ENCODE results near the gene LRRFIP1.

Gene LRRFIP1

DNA sequence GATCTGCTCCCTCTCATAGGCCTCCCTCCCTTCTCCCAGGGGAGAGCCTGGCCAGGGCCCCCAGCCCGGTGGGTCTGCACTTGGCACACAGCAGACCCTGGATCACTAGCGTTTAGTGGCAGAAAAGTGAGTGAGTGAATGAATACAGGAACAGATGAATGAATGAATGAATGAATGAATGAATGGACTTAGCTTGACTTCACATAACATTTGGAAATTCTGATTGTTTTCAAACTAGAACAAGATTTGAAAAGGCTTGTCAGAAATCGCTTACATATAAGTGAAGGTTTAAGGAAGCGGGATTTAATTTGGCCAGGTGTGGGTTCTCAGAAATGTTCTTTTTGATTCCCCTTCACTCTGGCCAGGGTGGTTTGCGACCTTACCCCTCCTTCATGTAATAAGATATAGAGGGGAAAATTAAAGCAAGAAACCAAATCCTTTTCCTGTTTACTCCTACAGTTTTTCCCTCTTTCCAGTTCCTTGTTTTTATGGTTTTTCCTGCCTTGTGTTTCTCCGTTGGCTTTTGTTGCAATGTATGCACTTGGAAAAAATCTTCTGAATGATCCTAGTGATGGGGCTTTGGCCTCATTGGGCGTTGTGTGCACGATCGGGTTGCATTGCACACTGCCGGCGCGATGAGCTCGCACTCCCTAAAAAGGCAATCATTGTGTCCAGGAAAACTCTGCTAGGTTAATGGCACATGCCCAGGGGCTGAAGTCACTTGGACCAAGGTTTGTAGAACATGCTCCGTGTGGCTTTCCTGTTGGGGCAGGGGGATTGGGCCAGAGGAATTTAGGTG, 16.4 kb downstream of the LRRFIP1 start:
- Histone ChIP-seq H3K27me3 (no peaks in the 10 kb centered on the region), H3K36me3 (peaks cover 32 to 84% (median 69%) of the 10 kb centered on the region in 11 experiments; a peak in 21 of 22 replicates), H3K4me1 (peaks cover 3 to 33% (median 20%) of the 10 kb centered on the region in 10 experiments; a peak in 19 of 20 replicates), H3K9ac (no peak overlapping the region), H3K4me3 (no peak overlapping the region), H4K20me1 (peaks cover 0 to 25% (median 5%) of the 10 kb centered on the region in 11 experiments; a peak in 6 of 22 replicates), H3K27ac (no peak overlapping the region), H3K9me3 (replicated peaks in 1 of 11) (peaks cover 0 to 15% (median 10%) of the 10 kb centered on the region in 11 experiments; a peak in 14 of 22 replicates), H3K4me2 (no peak overlapping the region)
- no peak for TF ChIP-seq Cebpa-rat (IDR thresholded peaks at IDR 0.05)

DNA sequence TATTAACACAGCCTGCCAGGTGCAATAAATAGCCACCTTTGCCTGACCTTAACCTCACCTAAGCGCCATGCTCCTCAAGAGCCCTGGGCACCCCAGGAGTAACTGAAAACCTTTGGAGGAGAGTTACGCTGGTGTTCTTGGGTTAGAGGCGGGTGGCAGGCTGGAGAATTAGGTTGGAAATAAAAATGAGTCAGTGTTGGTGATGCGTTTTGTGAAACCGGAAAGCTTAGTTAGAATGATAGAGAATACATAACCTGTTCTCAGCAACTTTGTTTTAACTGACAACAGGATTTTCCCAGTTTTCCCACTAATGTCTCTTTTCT, 17.0 kb downstream of the LRRFIP1 start:
- Histone ChIP-seq H3K4me1 (peaks cover 0 to 31% (median 16%) of the 10 kb centered on the region in 10 experiments; a peak in 16 of 20 replicates), H3K9me3 (replicated peaks in 1 of 11) (peaks cover 0 to 17% (median 10%) of the 10 kb centered on the region in 11 experiments; a peak in 14 of 22 replicates), H3K36me3 (peaks cover 32 to 89% (median 73%) of the 10 kb centered on the region in 11 experiments; a peak in 21 of 22 replicates), H3K9ac (no peak overlapping the region), H3K4me3 (no peak overlapping the region), H3K27me3 (no peaks in the 10 kb centered on the region), H3K27ac (no peak overlapping the region), H4K20me1 (peaks cover 0 to 25% (median 5%) of the 10 kb centered on the region in 11 experiments; a peak in 6 of 22 replicates), H3K4me2 (no peak overlapping the region)
- no peak for TF ChIP-seq Cebpa-rat (IDR thresholded peaks at IDR 0.05)

DNA sequence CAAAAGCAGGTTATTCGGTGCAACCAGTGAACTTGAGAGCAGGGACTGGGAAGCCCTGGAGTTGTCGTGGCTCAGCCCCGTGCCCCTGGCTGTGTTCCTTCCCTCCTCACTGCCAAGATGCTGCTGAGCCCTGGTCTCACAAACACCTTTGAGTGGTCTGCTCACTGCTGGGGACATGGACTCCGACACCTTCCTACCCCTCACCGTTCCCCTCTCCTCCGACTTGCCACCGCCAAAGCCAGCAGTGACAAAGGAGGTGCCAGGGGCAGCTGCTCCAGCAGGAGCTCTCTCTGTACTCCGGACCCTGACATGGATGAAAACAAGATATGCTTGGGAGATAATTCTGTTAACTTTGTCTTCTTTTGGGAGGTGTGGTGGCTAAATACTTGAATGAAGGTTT, 17.9 kb downstream of the LRRFIP1 start:
- H3K9ac ChIP-seq: no peak overlapping the region
- no peaks in the 10 kb centered on the region for H3K27me3 ChIP-seq
- peaks cover 4 to 26% (median 18%) of the 10 kb centered on the region in 11 experiments for H3K9me3 ChIP-seq (replicated peaks in 1 of 11)
- peaks cover 0 to 20% (median 5%) of the 10 kb centered on the region in 11 experiments; a peak in 6 of 22 replicates for H4K20me1 ChIP-seq
- no peak overlapping the region for H3K27ac ChIP-seq
- no peak overlapping the region for H3K4me2 ChIP-seq
- no peak for TF ChIP-seq Cebpa-rat (IDR thresholded peaks at IDR 0.05)
- no peak overlapping the region for H3K4me3 ChIP-seq
- H3K36me3 ChIP-seq: peaks cover 30 to 90% (median 74%) of the 10 kb centered on the region in 11 experiments; a peak in 21 of 22 replicates
- H3K4me1 ChIP-seq: peaks cover 0 to 25% (median 11%) of the 10 kb centered on the region in 10 experiments; a peak in 10 of 20 replicates

DNA sequence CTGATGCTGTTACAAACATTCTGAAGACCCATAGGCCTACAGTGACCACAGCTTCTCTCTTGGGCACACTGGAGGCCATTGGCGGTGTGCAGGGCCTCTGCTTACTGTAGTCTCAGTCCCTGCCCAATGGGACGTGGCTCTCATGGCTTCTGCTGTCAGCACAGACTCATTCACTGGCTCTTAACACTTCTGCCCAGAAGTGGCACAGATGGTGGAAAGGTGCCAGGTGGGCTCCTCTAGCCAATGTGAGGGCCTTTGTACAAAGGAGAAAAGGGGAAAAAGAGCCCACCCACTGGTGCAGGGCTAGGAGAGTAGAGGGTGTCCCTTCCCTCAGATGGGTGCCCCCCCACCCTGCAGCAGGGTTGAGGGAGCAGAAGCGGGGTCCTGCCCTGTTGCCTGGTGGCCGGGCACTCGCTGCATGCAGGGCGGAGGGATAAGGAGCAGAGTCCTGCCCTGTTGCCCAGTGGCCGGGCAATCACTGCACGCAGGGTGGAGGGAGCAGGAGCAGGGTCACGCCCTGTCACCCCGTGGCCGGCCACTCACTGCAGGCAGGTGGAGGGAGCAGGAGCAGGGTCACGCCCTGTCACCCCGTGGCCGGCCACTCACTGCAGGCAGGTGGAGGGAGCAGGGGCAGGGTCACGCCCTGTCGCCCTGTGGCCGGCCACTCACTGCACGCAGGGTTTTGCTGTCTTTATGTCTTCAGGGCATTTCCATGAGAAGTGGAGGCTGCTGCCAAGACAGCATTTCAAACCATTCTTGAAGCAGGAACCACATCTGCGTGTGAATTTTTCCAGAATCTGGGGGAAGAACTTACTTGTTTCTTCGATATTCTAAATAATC, 20.0 kb downstream of the LRRFIP1 start:
- Histone ChIP-seq H3K36me3 (peaks cover 39 to 93% (median 77%) of the 10 kb centered on the region in 11 experiments; a peak in 21 of 22 replicates), H3K27me3 (no peaks in the 10 kb centered on the region), H4K20me1 (peaks cover 0 to 20% (median 5%) of the 10 kb centered on the region in 11 experiments; a peak in 6 of 22 replicates), H3K4me3 (no peak overlapping the region), H3K9ac (no peak overlapping the region), H3K4me1 (peaks cover 0 to 25% (median 11%) of the 10 kb centered on the region in 10 experiments; a peak in 10 of 20 replicates), H3K4me2 (0 out of 22 replicates have a peak overlapping the region, but pooled peaks of 1 of the 11 experiments have one; percentile 56), H3K9me3 (replicated peaks in 1 of 11) (peaks cover 25 to 41% (median 33%) of the 10 kb centered on the region in 11 experiments), H3K27ac (no peak overlapping the region)
- no peak for TF ChIP-seq Cebpa-rat (IDR thresholded peaks at IDR 0.05)

DNA sequence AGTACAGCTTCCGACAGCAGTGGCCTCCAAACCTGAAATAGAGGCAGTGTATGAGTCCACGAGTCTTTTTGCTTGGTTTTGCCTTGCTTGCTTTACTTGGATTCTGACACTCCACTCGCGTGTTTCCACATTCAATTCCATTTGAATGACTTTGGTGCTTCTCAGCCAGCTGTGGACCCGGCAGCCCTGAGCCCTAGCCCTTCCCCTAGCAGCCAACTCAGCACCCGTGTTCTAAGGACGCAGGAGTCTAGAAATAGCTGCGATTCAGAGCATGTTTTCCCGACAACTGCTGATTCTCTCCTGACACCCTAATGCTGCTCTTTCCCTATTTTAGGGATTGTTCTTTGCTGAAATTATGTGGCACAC, 20.6 kb downstream of the LRRFIP1 start:
- Histone ChIP-seq H3K4me1 (peaks cover 0 to 30% (median 16%) of the 10 kb centered on the region in 10 experiments; a peak in 10 of 20 replicates), H3K27ac (no peak overlapping the region; a peak in 1 of 22 replicates), H3K27me3 (no peaks in the 10 kb centered on the region), H3K9me3 (replicated peaks in 1 of 11) (peaks cover 31 to 41% (median 36%) of the 10 kb centered on the region in 11 experiments), H3K36me3 (peaks cover 44 to 93% (median 77%) of the 10 kb centered on the region in 11 experiments; a peak in 21 of 22 replicates), H3K9ac (no peak overlapping the region), H3K4me3 (no peak overlapping the region), H3K4me2 (peak overlapping the region in 3 of 11 experiments; percentile 4 to 56 (median 42); a peak in 2 of 22 replicates), H4K20me1 (peaks cover 0 to 15% (median 3%) of the 10 kb centered on the region in 11 experiments; a peak in 6 of 22 replicates)
- TF ChIP-seq Cebpa-rat (IDR thresholded peaks at IDR 0.05): no peak

DNA sequence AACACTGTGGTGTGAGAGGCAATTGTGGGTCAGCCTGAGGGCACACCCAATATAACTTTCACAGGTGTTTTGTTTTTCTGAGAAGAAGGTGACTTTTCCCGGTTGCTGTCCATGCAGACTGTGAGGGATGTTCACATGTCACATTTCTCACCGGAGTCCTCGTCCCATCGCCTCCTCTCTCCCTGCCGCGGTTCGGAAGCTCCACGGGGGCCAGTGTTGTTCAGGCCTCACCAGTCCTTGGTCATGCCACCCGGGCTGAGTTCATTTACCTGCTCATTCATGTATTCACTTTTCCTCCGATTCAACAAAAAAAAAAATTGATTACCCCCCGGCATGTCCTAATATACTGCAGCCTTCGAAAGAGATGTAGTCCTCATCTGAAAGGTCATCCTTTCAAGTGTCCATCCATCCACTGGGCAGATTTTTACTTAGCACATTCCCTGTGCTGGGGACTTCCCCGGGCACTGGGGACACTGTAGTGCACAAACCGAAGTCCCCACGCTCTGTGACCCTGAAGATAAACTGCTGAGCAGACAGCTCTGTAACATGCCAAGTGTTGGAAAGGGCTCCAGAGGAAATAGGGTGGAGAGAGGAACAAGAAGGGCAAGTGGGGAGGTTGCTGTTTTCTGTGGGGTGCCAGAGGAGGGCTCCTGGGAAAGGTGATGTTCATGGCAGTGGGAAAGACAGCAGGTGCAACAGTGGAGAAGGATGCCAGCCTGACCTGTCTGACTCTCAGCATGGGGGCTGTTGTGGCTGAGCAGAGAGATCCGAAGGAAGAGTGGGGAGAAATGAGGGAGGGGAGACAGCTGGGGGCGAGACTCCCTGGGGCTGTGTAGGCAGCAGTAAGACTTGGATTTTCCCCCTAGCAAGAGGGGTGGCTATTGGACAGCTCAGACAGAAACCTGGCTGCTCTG, 22.4 kb downstream of the LRRFIP1 start:
- no peaks in the 10 kb centered on the region for H3K27me3 ChIP-seq

DNA sequence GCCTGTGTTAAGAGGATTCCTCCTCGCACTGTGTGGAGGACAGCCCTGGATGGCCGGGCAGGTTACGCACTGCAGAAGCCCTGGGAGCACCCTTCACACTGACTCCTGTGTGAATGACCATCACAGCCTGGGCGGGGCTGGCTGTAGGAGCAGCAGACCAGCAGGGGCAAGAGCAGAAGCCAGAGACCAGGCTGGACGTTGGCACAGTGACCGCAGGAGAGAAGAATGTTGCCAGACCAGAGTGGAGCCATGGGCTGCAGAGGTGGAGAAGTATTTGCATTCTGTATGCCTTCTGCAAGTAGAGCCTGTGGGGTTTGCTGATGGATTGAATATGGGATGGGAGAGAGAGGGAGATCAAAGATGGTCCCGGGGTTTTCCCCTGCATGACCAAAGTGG, 23.1 kb downstream of the LRRFIP1 start:
- no peaks in the 10 kb centered on the region for H3K27me3 ChIP-seq
- peaks cover 31 to 75% (median 61%) of the 10 kb centered on the region in 11 experiments; a peak in 21 of 22 replicates for H3K36me3 ChIP-seq
- peaks cover 0 to 6% (median 0%) of the 10 kb centered on the region in 11 experiments; a peak in 2 of 22 replicates for H4K20me1 ChIP-seq
- H3K9ac ChIP-seq: no peak overlapping the region
- no peak overlapping the region for H3K4me3 ChIP-seq
- no peak overlapping the region for H3K27ac ChIP-seq
- peaks cover 4 to 42% (median 18%) of the 10 kb centered on the region in 10 experiments; a peak in 14 of 20 replicates for H3K4me1 ChIP-seq
- no peak overlapping the region for H3K4me2 ChIP-seq
- no peak for TF ChIP-seq Cebpa-rat (IDR thresholded peaks at IDR 0.05)
- H3K9me3 ChIP-seq (replicated peaks in 1 of 11): peaks cover 43 to 54% (median 49%) of the 10 kb centered on the region in 11 experiments

More for the DNA sequence above, 22.4 kb downstream of the LRRFIP1 start:
- Histone ChIP-seq H3K4me1 (peaks cover 0 to 37% (median 16%) of the 10 kb centered on the region in 10 experiments; a peak in 14 of 20 replicates), H3K9ac (no peak overlapping the region), H3K4me3 (no peak overlapping the region), H3K4me2 (no peak overlapping the region), H4K20me1 (peaks cover 0 to 11% (median 0%) of the 10 kb centered on the region in 11 experiments; a peak in 2 of 22 replicates), H3K36me3 (peaks cover 37 to 82% (median 68%) of the 10 kb centered on the region in 11 experiments; a peak in 21 of 22 replicates), H3K9me3 (replicated peaks in 1 of 11) (peaks cover 43 to 54% (median 49%) of the 10 kb centered on the region in 11 experiments), H3K27ac (no peak overlapping the region)
- no peak for TF ChIP-seq Cebpa-rat (IDR thresholded peaks at IDR 0.05)

Data from BLaER1 treated with 17β-estradiol and CSF1 and Interleukin-3, amounts not matched to agents 10 nM and 100 nM (cell line).